Neuronal stem cell (in vitro differentiated cells): ENCODE measurements around the gene LRRC23.
"Not testable (repeated sequence)": the region's sequence is repeated elsewhere in the genome, so short reads cannot be mapped to it uniquely, and the experiment has no call there.

Source experiments
- DNase-seq: peaks from one replicate; pipeline ENCODE4 v3.0.0-alpha.2; 2013; ENCODE audit warnings: low spot score
- H2AFZ ChIP-seq: one replicate; pipeline ENCODE4 v1.6.1; 2013; ENCODE audit warnings: mild to moderate bottlenecking, low read length, inconsistent platforms
- H2AK5ac ChIP-seq: 2 replicates; pipeline ENCODE4 v1.6.1; 2013; ENCODE audit warnings: low read depth, mild to moderate bottlenecking, inconsistent platforms, low read length, moderate library complexity, mixed read lengths
- H2BK120ac ChIP-seq: 2 replicates; pipeline ENCODE4 v1.6.1; 2013; ENCODE audit warnings: low read depth, mild to moderate bottlenecking, inconsistent platforms, low read length, moderate library complexity, mixed read lengths
- H2BK12ac ChIP-seq: one replicate; pipeline ENCODE4 v1.6.1; 2013; ENCODE audit warnings: low read length, inconsistent platforms
- H2BK15ac ChIP-seq: 2 replicates; pipeline ENCODE4 v1.6.1; 2013; ENCODE audit warnings: mild to moderate bottlenecking, low read length, inconsistent platforms, mixed read lengths
- H2BK5ac ChIP-seq: one replicate; pipeline ENCODE4 v1.6.1; 2013; ENCODE audit warnings: inconsistent platforms, mild to moderate bottlenecking, low read length, moderate library complexity
- H3K14ac ChIP-seq: one replicate; pipeline ENCODE4 v1.6.1; 2013; ENCODE audit warnings: low read length, inconsistent platforms
- H3K18ac ChIP-seq: 2 replicates; pipeline ENCODE4 v1.6.1; 2013; ENCODE audit warnings: low read length, inconsistent platforms
- H3K23ac ChIP-seq: 2 replicates; pipeline ENCODE4 v1.6.1; 2013; ENCODE audit warnings: low read depth, mild to moderate bottlenecking, mixed read lengths, low read length, inconsistent platforms; ENCODE audit not compliant: poor library complexity
- H3K27ac ChIP-seq: replicated peaks from 3 replicates; pipeline ENCODE4 v1.5.1; 2013; ENCODE audit warnings: low read length, inconsistent platforms
- H3K27me3 ChIP-seq, 3 experiments: 2 replicates each; pipeline ENCODE4 v1.6.1; 2013; ENCODE audit warnings: low read length in 3 of 3, mild to moderate bottlenecking in 2 of 3, inconsistent platforms in 1 of 3, low read depth in 1 of 3, mixed read lengths in 1 of 3, moderate library complexity in 1 of 3; ENCODE audit not compliant: control insufficient read depth in 3 of 3, insufficient read depth in 3 of 3
- H3K36me3 ChIP-seq, 2 donors: replicated peaks in 1 of 2; 2 replicates each; pipeline ENCODE4 v1.6.1; 2013; ENCODE audit warnings: low read length in 2 of 2; ENCODE audit not compliant: control insufficient read depth in 2 of 2, insufficient read depth in 2 of 2
- H3K4ac ChIP-seq: 2 replicates; pipeline ENCODE4 v1.6.1; 2013; ENCODE audit warnings: inconsistent platforms, mild to moderate bottlenecking, low read length, moderate library complexity
- H3K4me1 ChIP-seq, 2 donors: 1 replicate in 1 of 2; 2 replicates in 1 of 2; pipeline ENCODE4 v1.6.1; 2013; ENCODE audit warnings: low read length in 2 of 2, low read depth in 1 of 2; ENCODE audit not compliant: control insufficient read depth in 2 of 2, insufficient read depth in 1 of 2
- H3K4me2 ChIP-seq: one replicate; pipeline ENCODE4 v1.6.1; 2013; ENCODE audit warnings: mild to moderate bottlenecking, low read length, inconsistent platforms; ENCODE audit not compliant: insufficient read depth, poor library complexity, severe bottlenecking
- H3K4me3 ChIP-seq, 2 donors: 2 replicates each; pipeline ENCODE4 v1.5.1; 2013; ENCODE audit warnings: low read length in 2 of 2, mild to moderate bottlenecking in 2 of 2, inconsistent platforms in 1 of 2, moderate library complexity in 1 of 2
- H3K79me1 ChIP-seq: one replicate; pipeline ENCODE4 v1.6.1; 2013; ENCODE audit warnings: low read depth, mild to moderate bottlenecking, inconsistent platforms, low read length, moderate library complexity
- H3K9ac ChIP-seq: one replicate; pipeline ENCODE4 v1.6.1; 2013; ENCODE audit warnings: mild to moderate bottlenecking, low read depth, low read length, inconsistent platforms; ENCODE audit not compliant: poor library complexity
- H3K9me3 ChIP-seq, 2 donors: replicated peaks in 1 of 2; 2 replicates each; pipeline versions ENCODE3 to v1.6.1; 2013; ENCODE audit warnings: low read length in 2 of 2, mild to moderate bottlenecking in 2 of 2, inconsistent platforms in 1 of 2, low read depth in 1 of 2, mixed read lengths in 1 of 2, moderate library complexity in 1 of 2; ENCODE audit not compliant: control insufficient read depth in 2 of 2, insufficient read depth in 1 of 2
- H4K8ac ChIP-seq: one replicate; pipeline ENCODE4 v1.6.1; 2013; ENCODE audit warnings: low read depth, mild to moderate bottlenecking, inconsistent platforms, low read length, moderate library complexity
- H4K91ac ChIP-seq: one replicate; pipeline ENCODE4 v1.6.1; 2013; ENCODE audit warnings: low read length, low read depth, mild to moderate bottlenecking, inconsistent platforms; ENCODE audit not compliant: poor library complexity
- WGBS, 2 donors: extraction: QIAGEN DNeasy Blood & Tissue Kit; methylation state at CpG; one replicate each; pipeline ENCODE4 v1.1.7; 2013; ENCODE audit warnings: missing lambda C conversion rate in 2 of 2, mixed read lengths in 1 of 2; ENCODE audit not compliant: insufficient read length in 2 of 2, insufficient replicate concordance in 1 of 2; ENCODE audit errors: extremely low coverage in 2 of 2; 5-methylcytosine and 5-hydroxymethylcytosine counted together

Gene LRRC23

GRCh38 chr12:6891646-6892001 lies 13.0 kb upstream of the LRRC23 start:
- Histone ChIP-seq H3K36me3 (no peaks in the 10 kb centered on the region), H4K8ac (no peak overlapping the region), H3K79me1 (no peaks in the 10 kb centered on the region), H2AFZ (peak overlapping the region; percentile 95), H3K27me3 (no peaks in the 10 kb centered on the region), H3K18ac (no peak overlapping the region), H3K9ac (no peak overlapping the region), H4K91ac (no peak overlapping the region), H2BK15ac (no peak overlapping the region), H3K4me2 (peak overlapping the region; percentile 73), H2BK5ac (no peak overlapping the region), H3K4me3 (peak overlapping the region in 1 of 2 donors; percentile 78), H2BK120ac (no peak overlapping the region), H3K27ac (peak overlapping the region; percentile 76), H2AK5ac (no peak overlapping the region), H3K9me3 (no peaks in the 10 kb centered on the region), H3K23ac (no peak overlapping the region), H3K14ac (no peak overlapping the region), H3K4ac (no peak overlapping the region), H2BK12ac (no peak overlapping the region), H3K4me1 (peaks cover 5 to 7% of the 10 kb centered on the region in 2 donors)
- no peak for DNase-seq
- WGBS, 2 donors, result no CpG with 5 or more reads among the region's 5 CpGs

- WGBS, 2 donors, result no CpG with 5 or more reads among the region's 3 CpGs
Measured at GRCh38 chr12:6892683-6893082, 11.9 kb upstream of the LRRC23 start.

GRCh38 chr12:6894321-6894720 lies 10.3 kb upstream of the LRRC23 start:
- Histone ChIP-seq H2AK5ac (no peak overlapping the region), H3K79me1 (no peaks in the 10 kb centered on the region), H3K27me3 (no peaks in the 10 kb centered on the region), H3K4ac (no peak overlapping the region), H3K36me3 (no peaks in the 10 kb centered on the region), H3K27ac (no peak overlapping the region), H3K9ac (no peak overlapping the region), H4K91ac (no peak overlapping the region), H3K18ac (no peak overlapping the region), H3K14ac (no peak overlapping the region), H2BK15ac (no peak overlapping the region), H2BK120ac (no peak overlapping the region), H2BK12ac (no peak overlapping the region), H3K4me1 (peaks cover 4 to 5% of the 10 kb centered on the region in 2 donors), H3K9me3 (no peaks in the 10 kb centered on the region), H4K8ac (no peak overlapping the region), H3K4me3 (no peak overlapping the region), H2AFZ (no peak overlapping the region), H2BK5ac (no peak overlapping the region), H3K4me2 (no peak overlapping the region), H3K23ac (no peak overlapping the region)
- DNase-seq, result no peak
- WGBS, 2 donors, result no CpG with 5 or more reads among the region's 3 CpGs

More at GRCh38 chr12:6892683-6893082, 11.9 kb upstream of the LRRC23 start:
- not testable (repeated sequence) for H3K9ac ChIP-seq, H3K4ac ChIP-seq, H3K79me1 ChIP-seq, H3K4me1 ChIP-seq, H2BK5ac ChIP-seq, H2BK12ac ChIP-seq, H2AFZ ChIP-seq, DNase-seq, H3K9me3 ChIP-seq, H3K27me3 ChIP-seq, H4K91ac ChIP-seq, H3K4me2 ChIP-seq, H4K8ac ChIP-seq, H2BK120ac ChIP-seq, H3K18ac ChIP-seq, H3K27ac ChIP-seq, H3K23ac ChIP-seq, H2AK5ac ChIP-seq, H3K36me3 ChIP-seq, H3K14ac ChIP-seq, H2BK15ac ChIP-seq
- peak overlapping the region in 1 of 2 donors; percentile 22 for H3K4me3 ChIP-seq

- H3K27me3 ChIP-seq, result no peaks in the 10 kb centered on the region
- H3K4me2 ChIP-seq, result no peak overlapping the region
- H2BK120ac ChIP-seq, result no peak overlapping the region
- H3K79me1 ChIP-seq, result no peaks in the 10 kb centered on the region
- H3K9ac ChIP-seq, result peak overlapping the region; percentile 12
- H4K8ac ChIP-seq, result no peak overlapping the region
- WGBS, 2 donors, result no CpG with 5 or more reads among the region's 6 CpGs
- no peak overlapping the region for H3K27ac ChIP-seq
- no peak overlapping the region for H2AFZ ChIP-seq
- H4K91ac ChIP-seq, result no peak overlapping the region
- no peak overlapping the region for H3K4me3 ChIP-seq
- H3K18ac ChIP-seq, result no peak overlapping the region
- H2AK5ac ChIP-seq, result no peak overlapping the region
- DNase-seq, result no peak
- no peak overlapping the region for H2BK5ac ChIP-seq
- no peaks in the 10 kb centered on the region for H3K36me3 ChIP-seq
- H3K4me1 ChIP-seq, result peaks cover 0 to 2% of the 10 kb centered on the region in 2 donors
- H2BK12ac ChIP-seq, result no peak overlapping the region
- no peak overlapping the region for H2BK15ac ChIP-seq
- H3K4ac ChIP-seq, result no peak overlapping the region
- no peak overlapping the region for H3K23ac ChIP-seq
- H3K14ac ChIP-seq, result no peak overlapping the region
- H3K9me3 ChIP-seq, result no peaks in the 10 kb centered on the region
Measured at GRCh38 chr12:6896846-6897435, 7.7 kb upstream of the LRRC23 start.
